GM21717 (cell line): Measurements from ENCODE around the gene OSBPL9.
"Not testable (repeated sequence)": the region's sequence is repeated elsewhere in the genome, so short reads cannot be mapped to it uniquely, and the experiment has no call there.

Experiments
- ATAC-seq: cut with Tn5 transposase; IDR thresholded peaks from one replicate; pipeline ENCODE4 v1.9.1; 2021; ENCODE audit warnings: mild to moderate bottlenecking, moderate library complexity; ENCODE audit not compliant: unreplicated experiment

OSBPL9 gene

DNA sequence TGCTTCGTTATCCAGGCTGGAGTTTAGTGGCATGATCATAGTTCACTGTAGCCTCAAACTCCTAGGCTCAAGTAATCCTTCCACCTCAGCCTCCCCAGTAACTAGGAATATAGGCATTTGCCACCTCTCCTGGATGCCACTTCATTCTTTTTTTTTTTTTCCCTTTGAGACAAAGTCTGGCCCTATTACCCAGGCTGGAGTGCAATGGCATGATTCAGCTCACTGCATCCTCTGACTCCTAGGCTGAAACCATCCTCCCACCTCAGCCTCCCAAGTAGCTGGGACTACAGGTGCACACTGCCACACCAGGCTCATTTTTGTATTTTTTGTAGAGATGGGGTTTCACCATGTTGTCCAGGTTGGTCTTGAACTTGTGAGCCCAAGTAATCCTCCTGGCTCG, 19.3 kb downstream of the OSBPL9 start:
- no peak for ATAC-seq

DNA sequence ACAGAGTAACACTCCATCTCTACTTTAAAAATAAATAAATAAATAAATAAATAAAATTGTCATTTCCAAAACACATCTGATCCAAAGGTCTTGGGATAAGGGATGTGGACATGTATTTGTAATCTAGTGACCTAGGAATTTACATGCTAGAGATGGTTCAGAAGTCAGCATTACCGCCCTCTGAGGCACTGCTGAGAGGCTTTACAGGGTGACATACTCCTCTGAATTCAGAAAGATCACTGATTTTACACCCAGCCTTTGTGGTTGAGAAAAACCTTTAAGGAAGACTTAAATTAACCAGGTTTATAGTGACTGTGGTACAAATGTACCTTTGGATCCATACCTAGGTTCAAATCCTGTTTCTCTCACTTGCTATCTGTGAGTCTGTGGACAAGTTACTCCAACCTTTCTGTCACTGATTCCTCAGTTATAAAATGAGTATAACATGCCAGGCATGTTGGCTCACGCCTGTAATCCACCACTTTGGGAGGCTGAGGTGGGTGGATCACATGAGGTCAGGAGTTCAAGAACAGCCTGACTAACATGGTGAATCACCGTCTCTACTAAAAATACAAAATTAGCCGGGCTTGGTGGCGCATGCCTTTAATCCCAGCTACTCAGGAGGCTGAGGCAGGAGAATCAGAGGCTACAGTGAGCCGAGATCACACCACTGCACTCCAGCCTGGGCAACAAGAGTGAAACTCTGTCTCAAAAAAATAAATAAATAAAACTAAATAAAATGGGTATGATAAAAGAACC, 20.1 kb downstream of the OSBPL9 start:
- no peak for ATAC-seq

DNA sequence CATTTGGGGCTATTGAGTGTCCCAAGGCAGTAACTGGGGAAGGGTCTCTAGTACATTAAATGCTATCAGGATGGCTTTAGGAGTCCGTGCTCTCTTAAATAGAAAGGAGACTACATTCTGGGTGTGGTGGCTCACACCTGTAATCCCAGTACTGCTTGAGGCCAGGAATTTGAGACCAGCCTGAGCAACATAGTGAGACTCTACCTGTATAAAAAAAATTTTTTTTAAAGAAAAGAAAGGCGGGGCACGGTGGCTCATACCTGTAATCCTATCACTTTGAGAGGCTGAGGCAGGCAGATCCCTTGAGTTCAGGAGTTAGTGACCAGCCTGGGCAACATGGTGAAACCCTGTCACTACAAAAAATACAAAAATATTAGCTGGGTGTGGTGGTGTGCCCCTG, 21.5 kb downstream of the OSBPL9 start:
- ATAC-seq, result no peak

DNA sequence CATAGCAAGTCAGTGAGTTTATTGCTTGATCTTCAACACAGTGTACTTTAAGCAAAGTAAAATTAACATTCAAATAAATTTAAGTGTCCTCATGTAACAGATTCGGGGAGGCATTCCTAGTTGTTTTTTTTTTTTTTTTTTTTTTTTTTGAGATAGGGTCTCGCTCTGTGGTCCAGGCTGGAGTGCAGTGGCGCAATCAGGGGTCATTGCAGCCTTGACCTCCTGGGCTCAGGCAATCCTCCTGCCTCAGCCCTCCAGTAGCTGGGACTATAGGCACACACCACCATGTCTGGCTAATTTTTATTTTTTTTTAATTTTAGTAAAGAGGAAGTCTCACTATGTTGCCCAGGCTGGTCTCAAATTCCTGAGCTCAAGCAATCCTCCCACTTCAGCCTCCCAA, 22.8 kb downstream of the OSBPL9 start:
- no peak for ATAC-seq

DNA sequence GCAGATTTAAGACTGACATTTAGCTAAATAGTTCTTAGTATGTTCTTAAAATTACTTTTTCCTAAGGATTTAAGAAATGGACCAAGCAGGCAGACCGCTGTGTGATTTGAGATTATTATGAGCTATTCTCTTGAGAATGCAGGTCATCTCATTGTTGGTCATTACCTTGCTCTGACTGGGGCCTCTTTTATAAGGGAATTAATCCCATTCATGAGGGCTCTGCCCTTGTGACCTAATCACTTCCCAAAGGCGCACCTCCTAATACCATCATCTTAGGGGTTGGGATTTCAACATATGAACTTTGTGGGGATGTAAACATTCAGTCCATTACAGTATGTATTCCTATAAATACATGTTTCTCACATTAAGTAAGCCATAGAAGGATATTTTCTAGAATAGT, 24.2 kb downstream of the OSBPL9 start:
- no peak for ATAC-seq

DNA sequence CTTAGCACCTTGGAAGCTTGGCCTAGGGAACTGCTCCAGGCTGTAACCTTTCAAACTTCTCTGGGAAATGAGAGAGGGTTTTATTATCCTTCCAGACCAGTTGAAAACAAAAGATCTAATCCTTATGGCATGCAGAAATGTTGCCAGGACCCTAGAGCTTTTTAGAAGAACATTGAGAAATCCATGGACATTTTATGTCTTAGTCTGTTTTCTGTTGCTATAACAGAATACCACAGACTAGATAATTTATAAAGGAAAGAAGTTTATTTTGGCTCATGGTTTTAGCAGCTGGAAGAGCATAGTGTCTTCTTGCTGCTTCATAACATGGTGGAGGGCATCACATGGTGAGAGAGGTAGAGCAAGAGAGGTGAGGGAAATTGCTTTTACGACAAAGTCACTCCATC, 25.8 kb downstream of the OSBPL9 start:
- no peak for ATAC-seq

DNA sequence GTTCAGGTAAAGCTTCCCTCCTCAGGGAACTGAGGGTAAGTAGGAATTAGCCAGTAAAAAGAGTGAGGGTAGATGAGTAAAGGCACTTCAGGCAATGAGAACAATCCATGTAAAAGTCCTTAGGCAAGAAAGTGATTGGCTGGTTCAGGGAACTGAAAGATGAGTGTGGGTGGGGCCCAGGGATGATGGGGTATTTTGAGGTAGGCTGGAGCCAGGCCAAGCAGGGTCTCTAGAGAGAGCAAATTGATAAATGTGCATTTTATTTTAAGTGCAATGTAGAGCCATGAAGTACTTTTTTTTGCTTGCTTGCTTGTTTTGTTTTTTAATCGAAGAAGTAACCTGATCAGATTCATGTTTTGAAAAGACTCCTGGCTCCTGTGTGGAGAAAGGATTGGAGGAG, 26.5 kb downstream of the OSBPL9 start:
- ATAC-seq, result no peak

DNA sequence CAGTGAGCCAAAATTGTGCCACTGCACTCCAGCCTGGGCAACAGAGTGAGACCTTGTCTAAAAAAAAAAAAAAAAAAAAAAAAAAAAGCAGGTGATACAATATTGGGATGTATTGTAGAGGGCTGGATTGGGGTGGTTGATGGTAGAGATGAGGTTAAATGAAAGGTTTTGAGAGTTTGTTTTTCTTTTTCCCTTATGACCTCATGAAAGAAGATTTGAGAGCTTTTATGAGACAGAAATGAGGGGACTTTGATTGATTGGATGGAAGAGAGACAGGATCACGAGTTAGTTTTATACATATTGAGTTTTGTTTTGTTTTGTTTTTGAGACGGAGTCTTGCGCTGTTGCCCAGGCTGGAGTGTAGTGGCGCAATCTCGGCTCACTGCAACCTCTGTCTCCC, 27.1 kb downstream of the OSBPL9 start:
- no peak for ATAC-seq

DNA sequence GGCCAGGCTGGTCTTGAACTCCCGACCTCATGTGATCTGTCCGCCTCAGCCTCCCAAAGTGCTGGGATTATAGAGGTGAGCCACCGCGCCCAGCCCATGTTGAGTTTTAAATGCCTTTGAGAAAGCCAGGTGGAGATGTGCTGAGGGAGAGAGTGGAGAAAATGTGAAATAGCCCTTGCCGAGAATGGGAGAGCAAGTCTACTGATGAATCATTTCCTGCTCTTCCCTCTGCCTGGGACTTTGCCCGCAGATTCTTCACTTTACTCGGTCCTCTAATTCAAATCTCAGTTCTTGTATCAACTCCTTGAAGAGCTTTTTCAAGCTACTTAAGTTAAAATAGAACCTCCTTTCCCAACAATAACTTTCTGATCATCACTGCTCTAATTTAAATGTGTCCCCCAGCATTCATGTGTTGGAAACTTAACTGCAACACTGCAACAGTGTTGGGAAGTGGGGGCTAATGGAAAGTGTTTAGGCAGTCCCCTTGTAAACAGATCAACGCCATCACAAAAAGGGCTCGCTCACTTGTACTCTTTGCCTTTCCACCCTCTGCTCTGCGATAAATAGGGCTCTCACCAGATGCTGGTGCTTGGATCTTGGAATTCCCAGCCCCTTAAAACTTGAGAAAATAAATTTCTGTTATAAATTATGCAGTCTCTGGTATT, 27.8 kb downstream of the OSBPL9 start:
- ATAC-seq, result no peak

DNA sequence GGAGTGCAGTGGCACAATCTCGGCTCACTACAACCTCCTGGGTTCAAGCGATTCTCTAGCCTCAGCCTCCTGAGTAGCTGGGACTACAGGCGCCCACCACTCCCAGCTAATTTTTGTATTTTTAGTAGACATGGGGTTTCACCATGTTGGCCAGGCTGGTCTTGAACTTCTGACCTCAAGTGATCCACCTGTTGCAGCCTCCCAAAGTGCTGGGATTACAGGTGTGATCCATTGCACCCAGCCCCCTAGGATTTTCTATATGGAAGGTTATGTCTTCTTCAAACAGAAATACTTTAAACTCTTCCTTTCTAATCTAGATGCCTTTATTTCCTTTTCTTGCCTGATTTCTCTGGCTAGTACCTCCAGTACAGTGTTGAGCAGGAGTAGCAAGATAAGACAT, 29.7 kb downstream of the OSBPL9 start:
- not testable (repeated sequence) for ATAC-seq

DNA sequence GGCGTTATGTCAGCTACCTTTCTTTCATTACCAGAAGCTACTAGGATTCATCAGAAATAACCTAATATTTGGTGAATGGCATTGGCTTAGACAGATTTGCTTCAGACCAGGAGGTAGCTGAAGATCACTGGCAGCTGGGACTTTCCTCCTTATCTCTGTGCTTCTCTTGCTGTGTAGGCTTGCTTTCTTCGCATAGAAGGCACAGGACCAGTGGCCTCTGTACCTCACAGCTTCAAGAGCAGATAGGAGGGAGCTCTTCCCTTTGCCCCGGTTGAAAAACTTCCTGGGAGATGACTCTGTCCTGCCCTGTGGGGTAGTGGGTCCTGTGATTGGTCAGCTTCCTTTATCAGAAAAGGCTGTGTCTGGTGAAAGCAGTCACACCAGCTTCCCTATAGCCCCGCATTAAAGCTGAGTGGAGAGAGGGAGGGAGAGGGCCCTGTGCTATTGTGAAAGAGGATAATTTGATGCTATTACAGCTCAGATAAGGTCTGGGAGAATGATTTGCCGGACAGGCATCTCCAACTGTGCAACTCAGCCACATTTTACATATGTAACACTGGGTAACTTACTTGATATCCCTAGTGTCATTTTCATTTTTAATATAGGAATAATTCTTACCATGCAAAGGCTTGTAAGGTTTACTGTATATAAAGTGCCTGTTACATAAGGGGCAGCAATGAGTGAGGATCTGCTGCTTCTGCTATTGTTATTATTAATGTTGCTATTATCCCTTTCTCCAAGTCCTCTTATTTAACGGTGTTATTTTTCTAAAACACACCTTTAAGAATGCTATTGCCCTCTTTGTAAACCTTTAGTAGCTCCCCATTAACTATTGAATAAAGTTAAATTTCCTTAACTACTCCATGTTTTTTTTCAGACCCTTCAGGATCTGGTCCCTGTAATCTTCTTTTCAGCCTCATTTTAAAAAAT, 31.6 kb downstream of the OSBPL9 start:
- ATAC-seq, result no peak

DNA sequence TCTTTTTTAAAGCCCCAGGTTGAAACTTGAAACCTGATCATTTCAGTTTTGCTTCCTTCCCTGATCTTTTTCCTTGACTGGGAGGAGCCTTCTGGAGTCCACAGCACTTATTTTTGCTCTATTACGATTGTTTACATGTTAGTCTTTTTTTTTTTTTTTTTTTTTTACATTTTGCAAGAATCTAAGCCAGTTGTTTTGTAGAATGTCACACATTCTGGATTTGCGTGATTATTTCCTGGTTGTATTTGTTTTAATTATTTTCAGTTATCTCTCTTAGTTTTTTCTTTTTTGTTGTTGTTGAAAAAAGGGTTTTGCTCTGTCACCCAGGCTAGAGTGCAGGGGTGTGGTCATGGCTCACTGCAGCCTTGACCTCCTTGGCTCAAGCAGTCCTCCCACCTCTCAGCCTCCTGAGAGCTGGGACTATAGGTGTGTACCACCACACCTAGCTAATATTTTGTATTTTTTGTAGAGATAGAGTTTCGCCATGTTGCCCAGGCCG, 32.8 kb downstream of the OSBPL9 start:
- no peak for ATAC-seq

DNA sequence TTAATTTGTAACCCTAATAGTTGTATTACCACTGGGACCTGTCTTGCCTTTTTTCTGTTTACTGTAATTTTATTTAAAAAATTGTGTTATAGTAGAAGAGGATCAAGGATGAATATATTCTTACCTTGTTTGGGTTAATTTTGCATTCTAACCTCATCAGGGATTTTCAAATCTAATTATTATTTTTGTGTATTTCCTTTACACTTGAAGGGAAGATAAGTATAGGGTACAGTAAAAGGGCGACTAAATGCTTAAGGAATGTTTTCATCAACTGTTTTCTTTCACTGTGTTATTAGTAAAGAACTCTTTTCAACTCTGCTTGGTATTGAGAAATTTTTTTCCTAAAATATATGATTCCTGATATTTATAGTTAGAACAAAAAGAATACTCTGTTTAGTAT, 33.3 kb downstream of the OSBPL9 start:
- ATAC-seq, result no peak

DNA sequence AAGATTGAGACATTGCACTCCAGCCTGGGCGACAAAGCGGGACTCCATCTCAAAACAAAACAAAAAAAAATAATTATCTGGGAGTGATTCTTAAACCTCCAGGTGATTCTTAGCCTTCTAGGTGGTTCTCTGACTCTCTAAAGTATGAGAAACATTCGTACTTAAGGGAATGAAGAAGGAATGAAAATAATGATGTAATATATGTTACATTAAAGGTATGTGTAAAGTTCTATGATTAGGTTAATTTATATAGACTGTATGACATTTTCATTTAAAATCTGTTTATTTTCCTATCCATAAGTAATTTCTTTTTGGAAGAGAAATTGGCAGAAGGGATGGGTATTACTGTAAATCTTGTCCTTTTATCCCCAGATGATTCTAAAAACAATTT, 34.7 kb downstream of the OSBPL9 start:
- ATAC-seq, result no peak

DNA sequence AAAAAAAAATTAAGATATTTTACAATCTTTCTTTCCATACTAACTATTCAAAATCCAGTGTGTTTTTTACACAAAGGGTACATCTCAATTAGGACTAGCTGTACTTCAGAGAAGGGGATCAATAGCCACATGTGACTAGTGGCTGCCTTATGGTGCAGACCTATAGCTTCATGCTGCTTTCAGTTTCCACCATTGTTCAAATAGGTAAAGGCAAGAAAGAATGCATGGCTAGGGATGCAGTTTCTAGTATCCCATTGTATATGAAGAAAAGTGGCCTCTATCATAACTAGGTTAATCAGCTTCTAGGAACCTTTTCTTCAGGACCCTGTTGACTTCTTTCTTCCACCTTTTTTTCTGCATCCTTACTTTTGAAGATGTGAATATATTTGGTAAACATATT, 35.7 kb downstream of the OSBPL9 start:
- no peak for ATAC-seq

DNA sequence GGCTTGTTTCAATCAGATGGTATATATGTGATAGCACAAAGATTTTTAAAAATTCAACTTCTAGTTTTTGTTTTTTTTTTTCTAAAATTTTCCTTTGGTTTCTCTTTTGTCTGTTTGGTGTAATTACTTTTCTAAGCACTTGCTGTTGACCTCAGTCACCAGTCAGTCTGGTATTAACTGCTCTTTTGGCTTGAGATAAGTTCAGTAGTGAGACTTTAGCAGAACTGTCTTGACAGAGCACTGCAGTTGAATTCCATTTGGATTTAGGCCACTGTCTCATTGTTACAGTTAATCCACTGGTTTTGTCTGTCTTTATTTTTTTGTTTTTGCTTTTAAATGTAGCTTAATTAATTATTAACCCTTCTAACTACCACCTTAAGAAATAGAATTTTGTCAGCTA, 36.2 kb downstream of the OSBPL9 start:
- no peak for ATAC-seq

DNA sequence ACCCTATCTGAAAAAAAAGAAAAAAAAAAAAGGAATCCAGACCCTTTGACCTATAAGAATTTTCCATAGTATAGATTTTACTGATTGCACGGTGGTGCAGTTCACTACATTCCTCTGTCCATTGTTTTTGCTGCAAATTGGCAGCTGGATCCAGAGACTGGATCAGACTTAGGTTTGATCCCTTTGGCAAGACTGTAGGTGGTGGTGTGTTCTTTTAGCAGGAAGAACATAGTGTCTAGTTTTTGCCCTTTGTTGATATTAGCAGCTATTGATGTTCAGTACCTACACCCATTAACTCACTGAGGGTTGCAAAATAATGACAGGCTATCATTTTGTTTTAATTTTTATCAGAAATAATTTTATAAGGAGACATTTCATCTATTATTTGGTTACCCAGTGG, 37.1 kb downstream of the OSBPL9 start:
- ATAC-seq, result no peak

DNA sequence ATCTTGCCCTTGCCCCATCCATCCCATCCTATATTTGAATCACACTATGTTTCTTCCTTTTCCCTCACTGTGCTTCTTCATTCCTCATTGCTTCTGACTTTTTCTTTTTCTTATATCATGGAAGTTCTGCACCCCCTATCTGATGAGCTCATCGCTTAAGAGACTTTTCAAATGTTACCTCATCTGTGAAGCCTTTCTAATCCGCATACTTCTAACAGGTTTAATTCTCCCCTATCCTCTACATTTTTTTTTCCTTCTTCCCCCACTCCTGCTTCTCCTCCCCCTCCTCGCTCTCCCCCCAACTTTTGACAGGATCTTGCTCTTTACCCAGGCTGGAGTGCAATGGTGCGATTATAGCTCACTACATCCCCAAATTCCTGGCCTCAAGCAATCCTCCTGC, 39.5 kb downstream of the OSBPL9 start:
- ATAC-seq, result no peak

DNA sequence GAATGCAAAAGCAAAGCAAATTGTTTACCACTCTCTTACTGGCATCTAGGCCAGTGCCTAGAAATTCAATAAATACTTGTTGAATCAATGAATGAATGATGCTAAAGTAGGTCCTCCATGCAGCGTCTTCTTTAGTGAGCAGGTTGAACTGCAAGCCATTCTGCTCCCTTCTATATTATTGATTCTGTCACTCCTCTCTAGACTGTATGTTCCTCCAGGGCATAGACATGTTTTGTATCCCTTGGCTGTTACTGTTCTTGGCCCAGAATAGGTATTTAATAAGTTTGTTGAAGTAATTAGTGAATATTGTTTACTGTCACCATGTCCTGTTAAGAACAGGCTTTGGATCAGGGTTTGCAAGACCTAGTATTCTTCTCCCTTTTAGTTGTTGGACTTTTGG, 43.7 kb downstream of the OSBPL9 start:
- ATAC-seq, result no peak

DNA sequence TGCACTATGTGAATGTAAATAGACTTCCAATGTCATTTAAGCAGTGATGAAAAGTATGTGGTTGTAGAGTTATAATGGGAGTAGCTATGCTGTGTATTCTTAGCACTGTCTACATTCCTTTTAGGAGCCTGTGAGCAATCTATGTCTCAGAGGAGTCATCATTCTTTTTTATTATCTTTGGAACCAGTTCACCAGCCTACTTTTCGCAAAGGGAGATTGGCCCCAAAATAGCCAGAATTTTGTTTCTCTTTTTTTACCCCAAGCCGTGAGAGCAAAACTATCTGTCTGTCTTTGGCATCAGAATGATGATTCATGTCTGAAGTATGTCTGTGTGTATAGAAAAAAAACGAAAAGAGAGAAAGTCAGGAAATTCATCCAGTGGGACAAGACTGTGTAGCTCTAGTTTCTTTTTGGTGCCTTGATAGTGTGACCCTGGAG, 44.2 kb downstream of the OSBPL9 start:
- no peak for ATAC-seq

DNA sequence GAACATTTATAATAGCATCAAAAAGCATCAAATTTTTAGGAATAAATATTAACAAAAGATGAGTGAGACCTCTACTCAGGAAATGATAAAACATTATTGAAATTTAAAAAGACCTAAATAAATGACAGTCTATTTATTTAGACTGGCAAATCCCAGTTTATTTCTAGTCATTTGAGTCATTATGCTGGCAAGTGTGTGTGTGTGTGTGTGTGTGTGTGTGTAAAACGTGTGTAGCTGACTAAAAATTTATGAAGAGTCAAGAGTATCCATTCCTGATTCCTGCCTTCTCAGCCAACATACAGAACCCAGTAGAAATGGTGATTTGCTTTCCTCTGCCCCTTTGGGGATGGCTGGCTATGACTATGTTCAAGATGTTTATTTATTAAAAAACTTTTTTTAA, 46.2 kb downstream of the OSBPL9 start:
- ATAC-seq, result no peak
